Esophagus muscularis mucosa (tissue), 3 donors: ENCODE measurements around the gene TNRC6C.

Source experiments
- POLR2A ChIP-seq: fragments of 450-650 bp; IDR thresholded peaks from one replicate; pipeline ENCODE4 v1.6.1; 2017; ENCODE audit warnings: antibody characterized with exemption, moderate library complexity, mild to moderate bottlenecking, low read depth
- POLR2AphosphoS5 ChIP-seq, 2 donors: sonication (generic); formaldehyde crosslinking; IDR thresholded peaks; one replicate each; pipeline ENCODE4 v1.6.1; 2017; ENCODE audit warnings: antibody characterized with exemption in 2 of 2
- TF ChIP-seq, protein P1 (sequence below), 3 experiments: fragments of 200-600 bp in 2 of 3; fragments of 450-650 bp in 1 of 3; sonication (generic) in 2 of 3; IDR thresholded peaks; one replicate each; pipeline ENCODE4 v1.5.1; 2017 to 2019; ENCODE audit warnings: antibody characterized with exemption in 3 of 3, mild to moderate bottlenecking in 2 of 3, moderate library complexity in 1 of 3

DNA sequence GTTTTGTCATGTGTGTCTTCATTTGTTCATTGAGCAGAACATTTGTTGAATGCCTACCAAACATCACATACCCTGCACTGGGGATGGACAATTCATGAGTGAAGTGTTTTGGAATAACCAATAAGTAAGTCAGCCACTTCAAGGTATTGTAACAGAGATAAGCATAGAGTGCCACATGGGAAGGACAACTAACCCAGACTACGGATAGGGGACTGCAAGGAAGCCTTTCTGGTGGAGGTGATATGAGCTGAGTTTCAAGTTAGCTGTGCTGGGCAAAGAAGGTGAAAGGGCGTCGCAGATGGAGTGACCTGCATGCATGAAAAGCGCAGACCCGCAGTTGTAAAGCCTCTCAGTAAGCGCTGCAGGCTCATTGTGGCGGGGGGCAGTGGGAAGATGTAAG, 78.8 kb downstream of the TNRC6C start:
- TF ChIP-seq, protein P1, sequence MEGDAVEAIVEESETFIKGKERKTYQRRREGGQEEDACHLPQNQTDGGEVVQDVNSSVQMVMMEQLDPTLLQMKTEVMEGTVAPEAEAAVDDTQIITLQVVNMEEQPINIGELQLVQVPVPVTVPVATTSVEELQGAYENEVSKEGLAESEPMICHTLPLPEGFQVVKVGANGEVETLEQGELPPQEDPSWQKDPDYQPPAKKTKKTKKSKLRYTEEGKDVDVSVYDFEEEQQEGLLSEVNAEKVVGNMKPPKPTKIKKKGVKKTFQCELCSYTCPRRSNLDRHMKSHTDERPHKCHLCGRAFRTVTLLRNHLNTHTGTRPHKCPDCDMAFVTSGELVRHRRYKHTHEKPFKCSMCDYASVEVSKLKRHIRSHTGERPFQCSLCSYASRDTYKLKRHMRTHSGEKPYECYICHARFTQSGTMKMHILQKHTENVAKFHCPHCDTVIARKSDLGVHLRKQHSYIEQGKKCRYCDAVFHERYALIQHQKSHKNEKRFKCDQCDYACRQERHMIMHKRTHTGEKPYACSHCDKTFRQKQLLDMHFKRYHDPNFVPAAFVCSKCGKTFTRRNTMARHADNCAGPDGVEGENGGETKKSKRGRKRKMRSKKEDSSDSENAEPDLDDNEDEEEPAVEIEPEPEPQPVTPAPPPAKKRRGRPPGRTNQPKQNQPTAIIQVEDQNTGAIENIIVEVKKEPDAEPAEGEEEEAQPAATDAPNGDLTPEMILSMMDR (IDR thresholded peaks at IDR 0.05) = no peak
- no peak for TF ChIP-seq POLR2AphosphoS5 (IDR thresholded peaks at IDR 0.05)
- no peak for TF ChIP-seq POLR2A
